ENCODE measurements around the gene SLC39A13. TPM values are rescaled to one million over a fixed set of nuclear protein-coding genes. Genes with fewer than 3 reads are reported as not detected.
"Not testable (repeated sequence)": the region's sequence is repeated elsewhere in the genome, so short reads cannot be mapped to it uniquely, and the experiment has no call there.

SLC39A13 gene
- total RNA-seq, 1 donor from 2014 or later, result 53.5 TPM

GRCh38 chr11:47453365-47453764 is 45.0 kb downstream of the SLC39A13 start:
- no peaks in the 10 kb centered on the region for H3K36me3 ChIP-seq
- no peak overlapping the region for H3K4me3 ChIP-seq
- H3K9me3 ChIP-seq, result no peaks in the 10 kb centered on the region
- no peaks in the 10 kb centered on the region for H3K4me1 ChIP-seq
- no peak for DNase-seq (ENCODE audit: extremely low spot score in 2 of 2)
- intact Hi-C loops (cut with DNase I), result loop anchor here (5.0 kb wide), 1 partner anchor 76 kb away; the partner anchor contains the start of gene SPI1
- H3K27me3 ChIP-seq, result no peaks in the 10 kb centered on the region
- TF ChIP-seq POLR2A (IDR thresholded peaks at IDR 0.05), result no peak
- no peak for TF ChIP-seq CTCF (IDR thresholded peaks at IDR 0.05)
- TF ChIP-seq POLR2AphosphoS5 (IDR thresholded peaks at IDR 0.05; ENCODE audit: insufficient read depth in 1 of 2, low read depth in 1 of 2), result no peak
- no peak overlapping the region for H3K27ac ChIP-seq

GRCh38 chr11:47454258-47454671 is 45.9 kb downstream of the SLC39A13 start:
- not testable (repeated sequence) for DNase-seq (ENCODE audit: extremely low spot score in 2 of 2); H3K36me3 ChIP-seq; H3K27ac ChIP-seq; H3K9me3 ChIP-seq; H3K27me3 ChIP-seq; H3K4me1 ChIP-seq; H3K4me3 ChIP-seq
- intact Hi-C loops (cut with DNase I), result loop anchor here (5.0 kb wide), 1 partner anchor 77 kb away; the partner anchor contains the start of gene SPI1
- TF ChIP-seq CTCF (IDR thresholded peaks at IDR 0.05) (peak in 2 of 3 experiments; percentile 22 to 66), POLR2AphosphoS5 (IDR thresholded peaks at IDR 0.05; ENCODE audit: insufficient read depth in 1 of 2, low read depth in 1 of 2) (peak in 1 of 2 donors; percentile 39)

- no peak overlapping the region for H3K4me3 ChIP-seq
- H3K27me3 ChIP-seq, result no peaks in the 10 kb centered on the region
- no peaks in the 10 kb centered on the region for H3K36me3 ChIP-seq
- H3K4me1 ChIP-seq, result peaks cover 5% of the 10 kb centered on the region
- no peak for DNase-seq (ENCODE audit: extremely low spot score in 2 of 2)
- TF ChIP-seq POLR2AphosphoS5 (IDR thresholded peaks at IDR 0.05; ENCODE audit: insufficient read depth in 1 of 2, low read depth in 1 of 2) (no peak), CTCF (IDR thresholded peaks at IDR 0.05) (no peak), POLR2A (IDR thresholded peaks at IDR 0.05) (no peak)
- intact Hi-C loops (cut with DNase I), result loop anchor here (10.0 kb wide), 1 partner anchor 94 kb away; the partner anchor contains the start of gene CELF1
- H3K27ac ChIP-seq, result no peak overlapping the region
- no peaks in the 10 kb centered on the region for H3K9me3 ChIP-seq
These were observed 52.3 kb downstream of the SLC39A13 start for GRCh38 chr11:47460571-47461235.

GRCh38 chr11:47461876-47462275 is 53.5 kb downstream of the SLC39A13 start:
- no peak for DNase-seq (ENCODE audit: extremely low spot score in 2 of 2)
- no peak overlapping the region for H3K27ac ChIP-seq
- peaks cover 17% of the 10 kb centered on the region for H3K4me1 ChIP-seq
- no peaks in the 10 kb centered on the region for H3K36me3 ChIP-seq
- H3K9me3 ChIP-seq, result no peaks in the 10 kb centered on the region
- TF ChIP-seq POLR2A (IDR thresholded peaks at IDR 0.05) (no peak), CTCF (IDR thresholded peaks at IDR 0.05) (no peak), POLR2AphosphoS5 (IDR thresholded peaks at IDR 0.05; ENCODE audit: insufficient read depth in 1 of 2, low read depth in 1 of 2) (no peak)
- intact Hi-C loops (cut with DNase I), result loop anchor here (10.0 kb wide), 1 partner anchor 93 kb away; the partner anchor contains the start of gene CELF1
- H3K27me3 ChIP-seq, result no peaks in the 10 kb centered on the region
- H3K4me3 ChIP-seq, result no peak overlapping the region

GRCh38 chr11:47464483-47464882 is 56.1 kb downstream of the SLC39A13 start:
- intact Hi-C loops (cut with DNase I), result loop anchor here (10.0 kb wide), 1 partner anchor 90 kb away; the partner anchor contains the start of gene CELF1
- DNase-seq (ENCODE audit: extremely low spot score in 2 of 2), result no peak
- H3K27ac ChIP-seq, result no peak overlapping the region

More at GRCh38 chr11:47464483-47464882, 56.1 kb downstream of the SLC39A13 start:
- peaks cover 37% of the 10 kb centered on the region for H3K4me1 ChIP-seq
- H3K4me3 ChIP-seq, result no peak overlapping the region
- TF ChIP-seq POLR2AphosphoS5 (IDR thresholded peaks at IDR 0.05; ENCODE audit: insufficient read depth in 1 of 2, low read depth in 1 of 2) (no peak), POLR2A (IDR thresholded peaks at IDR 0.05) (no peak), CTCF (IDR thresholded peaks at IDR 0.05) (no peak)
- H3K36me3 ChIP-seq, result no peaks in the 10 kb centered on the region
- no peaks in the 10 kb centered on the region for H3K9me3 ChIP-seq
- no peaks in the 10 kb centered on the region for H3K27me3 ChIP-seq

All from vagina (tissue), 2 donors.